ENCODE results near the gene HDGF. TPM values are rescaled to one million over a fixed set of nuclear protein-coding genes. Genes with fewer than 3 reads are reported as not detected.

Gene HDGF
- total and polyA plus RNA-seq, 9 of the 15 experiments (the other 6 are each of a cell fraction or from before 2014, with no cell fraction given), result 38.8 to 601 (median 400) TPM

GRCh38 chr1:156727492-156727891, 24.0 kb downstream of the HDGF start:
- DNase-seq (ENCODE audit: extremely low read depth in 1 of 4, low spot score in 3 of 4) (no peak), ATAC-seq (no peak), FAIRE-seq (no peak)
- H3K4me1 ChIP-seq (replicated peaks in 1 of 2; ENCODE audit: control insufficient read depth in 2 of 2, insufficient read depth in 2 of 2, low read length in 2 of 2), result peaks cover 13 to 17% of the 10 kb centered on the region in 2 experiments; a peak in 4 of 5 replicates
- CTCF ChIA-PET (ENCODE audit: low intra/inter-chr PET ratio), result interaction anchor here (0.6 to 6.9 kb wide), 7 partner anchors 38 to 163 kb away, joined by 3 to 143 read pairs (median 16); partner anchors contain the start of genes INSRR and NTRK1
- H3K27ac ChIP-seq (ENCODE audit: extremely low read depth, low read depth, low read length), result peak overlapping the region; percentile 82
- BruUV-seq (replicated peaks), result no TSS peak
- H3K79me2 ChIP-seq (ENCODE audit: control insufficient read depth, insufficient read depth, low read length), result peaks cover 81% of the 10 kb centered on the region
- H2AFZ ChIP-seq (ENCODE audit: low read depth, low read length), result no peak overlapping the region
- peaks cover 73% of the 10 kb centered on the region for H3K36me3 ChIP-seq (ENCODE audit: control insufficient read depth, insufficient read depth, low read length)
- H3K9me3 ChIP-seq (replicated peaks; ENCODE audit: control insufficient read depth, insufficient read depth, low read depth, low read length), result no peaks in the 10 kb centered on the region
- in situ Hi-C loops (cut with MboI) (loop anchor here (5.0 to 25.0 kb wide), 3 partner anchors 40 to 1415 kb away; partner anchors contain the start of genes FDPS, NTRK1, PKLR and PRCC), intact Hi-C loops (cut with micrococcal nuclease) (loop anchor here (2.0 to 5.0 kb wide), 4 partner anchors 39 to 195 kb away; partner anchors contain the start of genes LRRC71 and PRCC)
- no peaks in the 10 kb centered on the region; a peak in 1 of 5 replicates for H3K27me3 ChIP-seq (ENCODE audit: control insufficient read depth in 2 of 2, insufficient read depth in 2 of 2, low read length in 2 of 2)
- peaks cover 31% of the 10 kb centered on the region for H4K20me1 ChIP-seq (replicated peaks; ENCODE audit: control insufficient read depth, insufficient read depth, low read length)
- peak overlapping the region; percentile 91 to 99 for H3K9ac ChIP-seq (ENCODE audit: insufficient read depth in 1 of 2, low read depth in 2 of 2, low read length in 2 of 2)
- H3K4me2 ChIP-seq (ENCODE audit: insufficient read depth, low read length), result peak overlapping the region; percentile 100
- POLR2A ChIA-PET, result interaction anchor here (0.6 to 5.0 kb wide), 18 partner anchors 10 to 164 kb away, joined by 3 to 60 read pairs (median 4); partner anchors contain the start of genes MRPL24, NTRK1 and PRCC
- WGBS (ENCODE audit: insufficient coverage, low coverage, missing lambda C conversion rate), result 2% methylated on average over 7 of the region's 7 CpGs
- peak overlapping the region; percentile 76 for H3K4me3 ChIP-seq
- H3K9me1 ChIP-seq (ENCODE audit: control insufficient read depth, insufficient read depth, low read length), result no peaks in the 10 kb centered on the region
- TF ChIP-seq ETS2 (tag; IDR thresholded peaks at IDR 0.05; ENCODE audit: borderline replicate concordance, poor library complexity, severe bottlenecking) (no peak), ZC3H8 (IDR thresholded peaks at IDR 0.05) (no peak), RBM15 (IDR thresholded peaks at IDR 0.05; ENCODE audit: insufficient read depth, low read length) (no peak), HMGXB4 (CRISPR knock-in tag; IDR thresholded peaks at IDR 0.05) (no peak), DNMT1 (IDR thresholded peaks at IDR 0.05) (no peak), ARID3A (IDR thresholded peaks at IDR 0.05; ENCODE audit: borderline replicate concordance, low read depth, low read length) (no peak), SPI1 (IDR thresholded peaks at IDR 0.05; ENCODE audit: borderline replicate concordance, low read depth, low read length) (0 out of 2 replicates have a peak, but pooled peaks have one; percentile 31), XRCC3 (IDR thresholded peaks at IDR 0.05) (no peak), ZNF165 (CRISPR knock-in tag; IDR thresholded peaks at IDR 0.05; ENCODE audit: borderline replicate concordance) (no peak), POLR2B (IDR thresholded peaks at IDR 0.05; ENCODE audit: low read depth, partially characterized antibody) (no peak), BRD4 (IDR thresholded peaks at IDR 0.05) (no peak), MEIS2 (IDR thresholded peaks at IDR 0.05; ENCODE audit: partially characterized antibody) (no peak), HNRNPH1 (optimal IDR thresholded peaks at IDR 0.05; ENCODE audit: low read depth, low read length) (no peak)
- TF ChIP-seq, protein P1, sequence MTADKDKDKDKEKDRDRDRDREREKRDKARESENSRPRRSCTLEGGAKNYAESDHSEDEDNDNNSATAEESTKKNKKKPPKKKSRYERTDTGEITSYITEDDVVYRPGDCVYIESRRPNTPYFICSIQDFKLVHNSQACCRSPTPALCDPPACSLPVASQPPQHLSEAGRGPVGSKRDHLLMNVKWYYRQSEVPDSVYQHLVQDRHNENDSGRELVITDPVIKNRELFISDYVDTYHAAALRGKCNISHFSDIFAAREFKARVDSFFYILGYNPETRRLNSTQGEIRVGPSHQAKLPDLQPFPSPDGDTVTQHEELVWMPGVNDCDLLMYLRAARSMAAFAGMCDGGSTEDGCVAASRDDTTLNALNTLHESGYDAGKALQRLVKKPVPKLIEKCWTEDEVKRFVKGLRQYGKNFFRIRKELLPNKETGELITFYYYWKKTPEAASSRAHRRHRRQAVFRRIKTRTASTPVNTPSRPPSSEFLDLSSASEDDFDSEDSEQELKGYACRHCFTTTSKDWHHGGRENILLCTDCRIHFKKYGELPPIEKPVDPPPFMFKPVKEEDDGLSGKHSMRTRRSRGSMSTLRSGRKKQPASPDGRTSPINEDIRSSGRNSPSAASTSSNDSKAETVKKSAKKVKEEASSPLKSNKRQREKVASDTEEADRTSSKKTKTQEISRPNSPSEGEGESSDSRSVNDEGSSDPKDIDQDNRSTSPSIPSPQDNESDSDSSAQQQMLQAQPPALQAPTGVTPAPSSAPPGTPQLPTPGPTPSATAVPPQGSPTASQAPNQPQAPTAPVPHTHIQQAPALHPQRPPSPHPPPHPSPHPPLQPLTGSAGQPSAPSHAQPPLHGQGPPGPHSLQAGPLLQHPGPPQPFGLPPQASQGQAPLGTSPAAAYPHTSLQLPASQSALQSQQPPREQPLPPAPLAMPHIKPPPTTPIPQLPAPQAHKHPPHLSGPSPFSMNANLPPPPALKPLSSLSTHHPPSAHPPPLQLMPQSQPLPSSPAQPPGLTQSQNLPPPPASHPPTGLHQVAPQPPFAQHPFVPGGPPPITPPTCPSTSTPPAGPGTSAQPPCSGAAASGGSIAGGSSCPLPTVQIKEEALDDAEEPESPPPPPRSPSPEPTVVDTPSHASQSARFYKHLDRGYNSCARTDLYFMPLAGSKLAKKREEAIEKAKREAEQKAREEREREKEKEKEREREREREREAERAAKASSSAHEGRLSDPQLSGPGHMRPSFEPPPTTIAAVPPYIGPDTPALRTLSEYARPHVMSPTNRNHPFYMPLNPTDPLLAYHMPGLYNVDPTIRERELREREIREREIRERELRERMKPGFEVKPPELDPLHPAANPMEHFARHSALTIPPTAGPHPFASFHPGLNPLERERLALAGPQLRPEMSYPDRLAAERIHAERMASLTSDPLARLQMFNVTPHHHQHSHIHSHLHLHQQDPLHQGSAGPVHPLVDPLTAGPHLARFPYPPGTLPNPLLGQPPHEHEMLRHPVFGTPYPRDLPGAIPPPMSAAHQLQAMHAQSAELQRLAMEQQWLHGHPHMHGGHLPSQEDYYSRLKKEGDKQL (CRISPR knock-in tag; IDR thresholded peaks at IDR 0.05; ENCODE audit: borderline replicate concordance), result 0 out of 2 replicates have a peak, but pooled peaks have one; percentile 51

Measured in K562 (cell line).